ENCODE data around the gene BIRC3.
"Not testable (repeated sequence)": the region's sequence is repeated elsewhere in the genome, so short reads cannot be mapped to it uniquely, and the experiment has no call there.

The BIRC3 gene

DNA sequence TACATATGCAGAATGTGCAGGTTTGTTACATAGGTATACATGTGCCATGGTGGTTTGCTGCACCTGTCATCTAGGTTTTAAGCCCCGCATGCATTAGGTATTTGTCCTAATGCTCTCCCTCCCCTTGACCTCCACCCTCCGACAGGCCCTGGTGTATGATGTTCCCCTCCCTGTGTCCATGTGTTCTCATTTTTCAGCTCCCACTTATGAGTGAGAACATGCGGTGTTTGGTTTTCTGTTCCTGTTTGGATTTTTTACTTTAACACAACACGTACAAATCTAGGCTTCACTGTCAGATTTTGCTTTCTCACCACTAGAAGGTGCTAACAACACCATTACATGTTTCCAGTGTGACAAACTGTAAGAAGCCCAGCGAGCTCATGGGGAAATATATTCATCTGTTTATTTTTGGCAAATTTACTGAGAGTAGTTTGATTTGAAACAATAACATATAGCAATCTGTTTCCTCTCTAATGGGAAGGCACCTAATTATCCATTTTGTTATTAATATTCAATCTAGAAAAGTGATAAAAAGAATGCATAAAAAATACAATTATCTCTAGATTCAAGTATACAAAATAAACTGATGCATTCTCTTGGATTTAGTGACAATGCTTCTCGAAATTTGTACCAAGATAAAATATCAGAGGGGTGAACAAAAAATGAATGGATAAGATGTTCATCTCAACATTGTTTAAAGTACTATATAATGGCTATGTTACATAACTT, 23.2 kb upstream of the BIRC3 start:
- WGBS, 2 experiments: 46 to 57% methylated on average over 5 to 6 of the region's 6 CpGs
- H3K4me3 ChIP-seq (ENCODE audit: insufficient read depth, low read depth, low read length): no peak overlapping the region
- H3K4me1 ChIP-seq (ENCODE audit: control insufficient read depth, insufficient read depth, low read length): no peaks in the 10 kb centered on the region
- no peak overlapping the region for H3K27ac ChIP-seq (ENCODE audit: insufficient read depth, low read depth, low read length, poor library complexity, severe bottlenecking)
- no peaks in the 10 kb centered on the region for H3K27me3 ChIP-seq (ENCODE audit: control insufficient read depth, insufficient read depth, low read length, poor library complexity, severe bottlenecking)
- no peaks in the 10 kb centered on the region for H3K36me3 ChIP-seq (ENCODE audit: control insufficient read depth, insufficient read depth, low read length)
- H3K9me3 ChIP-seq (ENCODE audit: control insufficient read depth, low read length): no peaks in the 10 kb centered on the region

DNA sequence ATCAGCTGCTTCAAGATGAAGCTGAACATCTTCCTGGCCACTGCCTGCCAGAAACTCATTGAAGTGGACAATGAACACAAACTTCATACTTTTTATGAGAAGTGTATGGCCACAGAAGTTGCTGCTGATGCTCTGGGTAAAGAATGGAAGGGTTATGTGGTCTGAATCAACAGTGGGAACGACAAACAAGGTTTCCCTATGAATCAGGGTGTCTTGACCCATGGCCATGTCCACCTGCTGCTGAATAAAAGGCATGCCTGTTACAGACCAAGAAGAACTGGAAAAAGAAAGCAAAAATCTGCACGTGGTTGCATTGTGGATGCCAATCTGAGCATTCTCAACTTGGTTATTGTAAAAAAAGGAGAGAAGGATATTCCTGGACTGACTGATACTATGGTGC, 22.2 kb upstream of the BIRC3 start:
- no peak overlapping the region for H3K4me3 ChIP-seq (ENCODE audit: insufficient read depth, low read depth, low read length)
- WGBS, 2 experiments: 87 to 90% methylated on average over 2 of the region's 2 CpGs
- H3K4me1 ChIP-seq (ENCODE audit: control insufficient read depth, insufficient read depth, low read length): no peaks in the 10 kb centered on the region
- no peak overlapping the region for H3K27ac ChIP-seq (ENCODE audit: insufficient read depth, low read depth, low read length, poor library complexity, severe bottlenecking)
- no peaks in the 10 kb centered on the region for H3K27me3 ChIP-seq (ENCODE audit: control insufficient read depth, insufficient read depth, low read length, poor library complexity, severe bottlenecking)
- H3K36me3 ChIP-seq (ENCODE audit: control insufficient read depth, insufficient read depth, low read length): no peaks in the 10 kb centered on the region
- no peaks in the 10 kb centered on the region for H3K9me3 ChIP-seq (ENCODE audit: control insufficient read depth, low read length)

DNA sequence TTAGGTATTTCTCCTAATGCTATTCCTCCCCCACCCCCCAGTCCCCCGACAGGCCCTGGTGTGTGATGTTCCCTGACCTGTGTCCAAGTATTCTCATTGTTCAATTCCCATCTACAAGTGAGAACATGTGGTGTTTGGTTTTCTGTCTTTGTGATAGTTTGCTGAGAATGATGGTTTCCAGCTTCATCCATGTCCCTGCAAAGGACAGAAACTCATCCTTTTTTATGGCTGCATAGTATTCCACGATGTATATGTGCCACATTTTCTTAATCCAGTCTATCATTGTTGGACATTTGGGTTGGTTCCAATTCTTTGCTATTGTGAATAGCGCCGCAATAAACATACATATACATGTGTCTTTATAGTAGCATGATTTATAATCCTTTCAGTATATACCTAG, 20.5 kb upstream of the BIRC3 start:
- WGBS, 2 experiments: 87 to 100% methylated on average over 1 to 4 of the region's 4 CpGs
- H3K27ac ChIP-seq (ENCODE audit: insufficient read depth, low read depth, low read length, poor library complexity, severe bottlenecking); H3K9me3 ChIP-seq (ENCODE audit: control insufficient read depth, low read length); H3K4me1 ChIP-seq (ENCODE audit: control insufficient read depth, insufficient read depth, low read length); H3K27me3 ChIP-seq (ENCODE audit: control insufficient read depth, insufficient read depth, low read length, poor library complexity, severe bottlenecking); H3K36me3 ChIP-seq (ENCODE audit: control insufficient read depth, insufficient read depth, low read length); H3K4me3 ChIP-seq (ENCODE audit: insufficient read depth, low read depth, low read length): not testable (repeated sequence)

DNA sequence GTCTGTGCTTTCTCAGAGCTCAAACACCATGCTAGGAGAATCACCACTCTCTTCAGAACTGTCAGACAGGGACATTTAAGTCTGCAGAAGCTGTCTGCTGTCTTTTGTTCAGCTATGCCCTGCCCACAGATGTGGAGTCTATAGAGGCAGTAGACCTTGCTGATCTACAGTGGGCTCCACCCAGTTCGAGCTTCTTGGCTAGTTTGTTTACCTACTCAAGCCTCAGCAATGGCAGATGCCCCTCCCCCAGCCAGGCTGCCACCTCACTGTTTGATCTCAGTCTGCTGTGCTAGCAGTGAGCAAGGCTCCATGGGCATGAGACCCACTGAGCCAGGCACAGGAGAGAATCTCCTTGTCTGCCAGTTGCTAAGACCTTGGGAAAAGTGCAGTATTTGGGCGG, 16.4 kb upstream of the BIRC3 start:
- H3K27ac ChIP-seq (ENCODE audit: insufficient read depth, low read depth, low read length, poor library complexity, severe bottlenecking); H3K27me3 ChIP-seq (ENCODE audit: control insufficient read depth, insufficient read depth, low read length, poor library complexity, severe bottlenecking): not testable (repeated sequence)
- 80 to 88% methylated on average over 2 of the region's 2 CpGs for WGBS, 2 experiments

DNA sequence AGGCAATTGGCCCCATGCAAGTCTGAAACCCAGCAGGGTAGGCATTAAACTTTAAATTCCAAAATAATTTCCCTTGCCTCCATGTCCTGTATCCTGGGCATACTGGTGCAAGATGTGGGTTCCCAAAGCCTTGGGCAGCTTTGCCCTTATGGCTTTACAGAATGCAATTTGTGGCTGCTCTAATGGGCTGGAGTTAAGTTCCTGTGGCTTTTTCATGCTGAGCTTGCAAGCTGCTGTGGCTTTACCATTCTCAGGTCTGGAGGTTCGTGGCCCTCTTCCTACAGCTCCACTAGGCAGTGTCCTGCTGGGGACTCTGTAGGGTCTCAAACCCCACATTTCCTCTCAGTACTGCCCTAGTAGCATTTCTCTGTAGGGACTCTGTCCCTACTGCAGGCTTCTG, 15.0 kb upstream of the BIRC3 start:
- Histone ChIP-seq H3K4me1 (ENCODE audit: control insufficient read depth, insufficient read depth, low read length) (no peaks in the 10 kb centered on the region), H3K27me3 (ENCODE audit: control insufficient read depth, insufficient read depth, low read length, poor library complexity, severe bottlenecking) (no peaks in the 10 kb centered on the region), H3K27ac (ENCODE audit: insufficient read depth, low read depth, low read length, poor library complexity, severe bottlenecking) (no peak overlapping the region), H3K9me3 (ENCODE audit: control insufficient read depth, low read length) (no peaks in the 10 kb centered on the region), H3K36me3 (ENCODE audit: control insufficient read depth, insufficient read depth, low read length) (no peaks in the 10 kb centered on the region), H3K4me3 (ENCODE audit: insufficient read depth, low read depth, low read length) (no peak overlapping the region)
- 86 to 97% methylated on average over 1 of the region's 1 CpG for WGBS, 2 experiments

More for the DNA sequence above, 16.4 kb upstream of the BIRC3 start:
- H3K9me3 ChIP-seq (ENCODE audit: control insufficient read depth, low read length); H3K4me1 ChIP-seq (ENCODE audit: control insufficient read depth, insufficient read depth, low read length); H3K4me3 ChIP-seq (ENCODE audit: insufficient read depth, low read depth, low read length); H3K36me3 ChIP-seq (ENCODE audit: control insufficient read depth, insufficient read depth, low read length): not testable (repeated sequence)

DNA sequence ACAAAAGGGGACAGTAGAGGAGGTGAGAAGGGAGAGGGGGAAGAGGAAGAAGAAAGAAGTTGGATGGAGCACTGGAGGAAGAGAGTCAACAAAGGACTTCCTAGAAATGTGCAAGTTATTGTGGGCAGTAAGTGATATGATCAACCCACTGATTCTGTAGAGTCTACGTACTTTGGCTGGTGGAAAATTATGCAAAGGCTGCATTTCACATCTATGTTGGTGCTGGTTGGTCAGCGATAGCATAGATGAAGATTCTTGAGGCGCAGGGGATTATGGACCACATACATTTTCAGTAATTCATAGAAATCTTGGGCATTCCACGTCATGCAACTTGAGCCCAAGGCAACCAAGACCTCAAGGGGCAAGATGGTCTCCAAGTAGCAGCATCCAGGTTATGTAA, 12.6 kb upstream of the BIRC3 start:
- WGBS, 2 experiments: 95 to 96% methylated on average over 4 of the region's 4 CpGs
- no peaks in the 10 kb centered on the region for H3K36me3 ChIP-seq (ENCODE audit: control insufficient read depth, insufficient read depth, low read length)

DNA sequence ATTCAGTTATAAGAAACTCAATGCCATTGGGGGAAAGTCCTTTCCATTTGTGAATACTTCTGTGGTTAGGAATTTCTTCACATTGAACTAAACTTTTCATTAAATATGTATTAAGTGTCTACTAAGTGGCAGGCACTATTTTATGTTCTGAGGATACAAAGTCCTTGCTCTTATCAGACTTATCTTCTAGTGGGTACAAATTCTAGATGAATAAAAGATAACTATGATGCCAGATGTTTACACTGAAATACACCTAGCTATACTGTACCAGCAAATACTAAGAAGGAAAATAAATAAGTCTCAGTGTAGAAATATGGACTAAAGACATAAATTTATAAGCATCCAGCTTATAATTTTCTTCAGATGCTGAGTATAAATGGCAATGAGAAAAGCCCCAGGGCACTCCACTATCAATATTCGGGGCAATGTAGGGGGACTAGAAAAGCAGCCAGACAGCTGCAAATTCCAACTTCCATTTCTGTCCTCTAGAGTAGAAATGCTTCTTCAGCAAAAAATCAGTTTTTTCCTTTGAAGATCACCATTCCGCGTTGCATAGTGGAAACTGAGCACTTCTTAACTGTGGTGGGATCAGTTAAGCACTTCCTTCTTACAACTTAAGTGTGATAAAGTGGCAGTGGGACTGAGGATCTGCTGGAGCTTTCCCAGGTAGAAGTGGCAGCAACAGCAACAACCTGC, 11.8 kb upstream of the BIRC3 start:
- Histone ChIP-seq H3K27ac (ENCODE audit: insufficient read depth, low read depth, low read length, poor library complexity, severe bottlenecking) (no peak overlapping the region), H3K36me3 (ENCODE audit: control insufficient read depth, insufficient read depth, low read length) (no peaks in the 10 kb centered on the region), H3K9me3 (ENCODE audit: control insufficient read depth, low read length) (no peaks in the 10 kb centered on the region), H3K4me1 (ENCODE audit: control insufficient read depth, insufficient read depth, low read length) (no peaks in the 10 kb centered on the region), H3K4me3 (ENCODE audit: insufficient read depth, low read depth, low read length) (no peak overlapping the region), H3K27me3 (ENCODE audit: control insufficient read depth, insufficient read depth, low read length, poor library complexity, severe bottlenecking) (no peaks in the 10 kb centered on the region)
- WGBS, 2 experiments: 92 to 93% methylated on average over 3 of the region's 3 CpGs

More for the DNA sequence above, 12.6 kb upstream of the BIRC3 start:
- H3K9me3 ChIP-seq (ENCODE audit: control insufficient read depth, low read length): no peaks in the 10 kb centered on the region
- no peak overlapping the region for H3K4me3 ChIP-seq (ENCODE audit: insufficient read depth, low read depth, low read length)
- H3K27ac ChIP-seq (ENCODE audit: insufficient read depth, low read depth, low read length, poor library complexity, severe bottlenecking): no peak overlapping the region
- H3K4me1 ChIP-seq (ENCODE audit: control insufficient read depth, insufficient read depth, low read length): no peaks in the 10 kb centered on the region
- no peaks in the 10 kb centered on the region for H3K27me3 ChIP-seq (ENCODE audit: control insufficient read depth, insufficient read depth, low read length, poor library complexity, severe bottlenecking)

DNA sequence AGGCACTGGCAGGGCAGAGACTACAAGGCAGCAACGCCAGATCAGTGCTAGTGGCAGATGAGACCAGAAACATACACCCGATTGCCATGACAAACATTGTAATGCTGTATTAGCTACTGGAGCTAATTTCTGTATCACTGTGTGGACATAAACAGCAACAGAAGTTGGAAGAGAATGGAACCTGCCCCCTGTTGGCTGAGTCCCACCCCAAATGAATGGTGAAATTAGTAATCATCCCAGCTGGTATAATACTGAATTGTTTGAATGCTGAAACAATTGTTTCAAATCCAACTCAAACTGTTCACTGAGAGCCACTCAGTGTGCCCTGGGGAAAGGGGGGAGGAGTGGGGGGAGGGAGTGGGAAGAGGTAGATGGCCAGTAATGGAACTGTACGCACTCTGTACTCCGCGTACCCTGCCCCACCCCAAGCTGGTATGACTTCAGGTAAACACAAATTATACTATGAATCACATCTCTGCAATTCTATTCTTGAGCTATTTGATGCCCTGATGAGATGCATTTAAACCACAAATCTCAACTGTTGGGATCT, 11.2 kb upstream of the BIRC3 start:
- Histone ChIP-seq H3K4me1 (ENCODE audit: control insufficient read depth, insufficient read depth, low read length) (no peaks in the 10 kb centered on the region), H3K27ac (ENCODE audit: insufficient read depth, low read depth, low read length, poor library complexity, severe bottlenecking) (no peak overlapping the region), H3K36me3 (ENCODE audit: control insufficient read depth, insufficient read depth, low read length) (no peaks in the 10 kb centered on the region), H3K9me3 (ENCODE audit: control insufficient read depth, low read length) (no peaks in the 10 kb centered on the region), H3K27me3 (ENCODE audit: control insufficient read depth, insufficient read depth, low read length, poor library complexity, severe bottlenecking) (no peaks in the 10 kb centered on the region), H3K4me3 (ENCODE audit: insufficient read depth, low read depth, low read length) (no peak overlapping the region)
- 86 to 91% methylated on average over 5 of the region's 5 CpGs for WGBS, 2 experiments

DNA sequence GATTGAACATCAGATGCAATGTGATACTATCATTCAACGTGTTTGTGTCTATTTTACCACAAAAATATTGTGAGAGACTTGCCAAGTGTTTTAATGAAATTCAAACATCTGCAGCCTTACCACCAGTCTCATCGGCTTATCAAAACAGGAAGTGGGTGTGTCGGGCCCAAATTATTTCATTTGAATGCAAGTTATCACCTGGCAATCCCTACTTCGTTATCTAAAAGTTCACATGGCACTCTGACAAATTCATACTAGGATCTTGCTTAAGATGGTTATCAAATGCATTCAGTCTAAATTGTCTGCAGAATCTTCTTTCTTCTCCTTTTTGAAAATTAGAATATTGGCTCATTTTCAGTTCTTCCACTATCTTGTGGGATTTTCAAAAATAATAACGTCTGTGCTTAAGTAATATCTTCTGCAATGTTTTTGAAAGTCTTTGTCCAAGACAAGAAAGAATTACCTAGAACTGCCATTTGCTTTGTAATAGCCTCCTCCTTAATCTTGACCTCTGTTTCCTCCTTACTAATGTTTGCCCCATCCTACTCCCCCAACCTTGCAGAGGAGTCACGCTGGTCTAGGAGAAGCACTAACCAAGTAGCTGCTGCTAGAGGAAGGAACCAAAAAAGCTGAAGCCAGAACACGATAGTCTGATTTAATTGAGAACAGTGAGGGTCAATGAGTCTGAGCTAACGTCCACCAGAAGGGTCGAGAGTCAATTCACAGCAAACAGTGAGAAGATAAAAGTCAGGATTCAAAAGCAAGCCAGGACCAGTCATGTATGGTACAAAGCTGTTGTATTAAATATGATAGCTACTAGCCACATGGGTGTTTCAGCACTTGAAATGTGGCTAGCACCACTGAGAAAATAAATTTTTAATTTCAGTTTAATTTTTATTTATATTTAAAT, 10.2 kb upstream of the BIRC3 start:
- H3K4me1 ChIP-seq (ENCODE audit: control insufficient read depth, insufficient read depth, low read length): no peaks in the 10 kb centered on the region
- H3K36me3 ChIP-seq (ENCODE audit: control insufficient read depth, insufficient read depth, low read length): no peaks in the 10 kb centered on the region
- no peak overlapping the region for H3K4me3 ChIP-seq (ENCODE audit: insufficient read depth, low read depth, low read length)
- H3K27me3 ChIP-seq (ENCODE audit: control insufficient read depth, insufficient read depth, low read length, poor library complexity, severe bottlenecking): no peaks in the 10 kb centered on the region
- WGBS, 2 experiments: 89 to 90% methylated on average over 9 of the region's 9 CpGs
- no peaks in the 10 kb centered on the region for H3K9me3 ChIP-seq (ENCODE audit: control insufficient read depth, low read length)
- H3K27ac ChIP-seq (ENCODE audit: insufficient read depth, low read depth, low read length, poor library complexity, severe bottlenecking): no peak overlapping the region

DNA sequence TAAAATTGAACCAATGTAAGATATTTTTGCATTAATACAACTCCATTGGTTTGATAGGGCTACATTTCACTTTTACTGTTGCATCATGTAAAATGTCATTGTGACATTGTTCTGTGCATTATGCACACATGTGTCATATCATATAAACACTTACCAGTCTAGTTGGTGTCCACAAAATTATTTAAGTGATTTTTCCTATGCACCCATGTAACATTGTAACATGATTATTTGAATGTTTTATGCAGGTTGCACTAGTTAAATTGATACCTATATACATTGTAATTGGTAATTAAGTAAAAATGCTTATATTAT, 9.6 kb upstream of the BIRC3 start:
- H3K36me3 ChIP-seq (ENCODE audit: control insufficient read depth, insufficient read depth, low read length): no peaks in the 10 kb centered on the region
- no peaks in the 10 kb centered on the region for H3K9me3 ChIP-seq (ENCODE audit: control insufficient read depth, low read length)
- no peaks in the 10 kb centered on the region for H3K4me1 ChIP-seq (ENCODE audit: control insufficient read depth, insufficient read depth, low read length)
- no peak overlapping the region for H3K27ac ChIP-seq (ENCODE audit: insufficient read depth, low read depth, low read length, poor library complexity, severe bottlenecking)
- no peak overlapping the region for H3K4me3 ChIP-seq (ENCODE audit: insufficient read depth, low read depth, low read length)
- no peaks in the 10 kb centered on the region for H3K27me3 ChIP-seq (ENCODE audit: control insufficient read depth, insufficient read depth, low read length, poor library complexity, severe bottlenecking)

Data from ectodermal cell (in vitro differentiated cells).